OCI-LY7 (cell line): ENCODE results near the gene GPR15. TPM values are rescaled to one million over a fixed set of nuclear protein-coding genes. Genes with fewer than 3 reads are reported as not detected.

Source experiments
- BruUV-seq: library from RNA; stranded (reverse); fragments of 400-500 nt; replicated peaks from 2 replicates; lab custom pipeline; 2021; lab: Mats Ljungman, UMichigan
- CTCF ChIA-PET: fragments of 300-600 bp; sonication (Branson Sonifier 250); formaldehyde crosslinking; loops from one replicate; lab custom pipeline; 2022; ENCODE audit warnings: antibody characterized with exemption; ENCODE audit not compliant: unreplicated experiment; lab: Charles Lee
- POLR2A ChIA-PET: fragments of 300-600 bp; sonication (Branson Sonifier 250); formaldehyde crosslinking; loops from one replicate; lab custom pipeline; 2022; ENCODE audit warnings: antibody characterized with exemption; lab: Charles Lee
- DNase-seq: peaks from one replicate; pipeline ENCODE4 v3.0.0-alpha.2; 2015; ENCODE audit warnings: low spot score
- H2AFZ ChIP-seq: fragments of 200-600 bp; sonication (generic), shearing (Covaris generic); 2 replicates; pipeline ENCODE4 v1.6.1; 2014; ENCODE audit warnings: mild to moderate bottlenecking, antibody characterized with exemption, low read length, moderate library complexity
- H3K27ac ChIP-seq: fragments of 200-600 bp; sonication (generic); 2 replicates; pipeline ENCODE4 v1.5.1; 2014; ENCODE audit warnings: mixed run types, low read depth, mild to moderate bottlenecking, moderate library complexity, low read length, inconsistent platforms; ENCODE audit not compliant: poor library complexity, severe bottlenecking
- H3K36me3 ChIP-seq: fragments of 200-600 bp; sonication (generic); 2 replicates; pipeline ENCODE4 v1.6.1; 2014; ENCODE audit warnings: mild to moderate bottlenecking, antibody characterized with exemption, low read length, moderate library complexity, mixed read lengths; ENCODE audit not compliant: insufficient read depth
- H3K4me1 ChIP-seq: fragments of 200-600 bp; sonication (generic); 2 replicates; pipeline ENCODE4 v1.5.1; 2014; ENCODE audit warnings: mild to moderate bottlenecking, low read length; ENCODE audit not compliant: insufficient read depth, poor library complexity, severe bottlenecking
- H3K4me2 ChIP-seq: fragments of 200-600 bp; sonication (generic); 2 replicates; pipeline ENCODE4 v1.6.1; 2014; ENCODE audit warnings: mild to moderate bottlenecking, low read length
- H3K4me3 ChIP-seq: fragments of 200-600 bp; sonication (generic); 2 replicates; pipeline ENCODE4 v1.5.1; 2014; ENCODE audit warnings: mild to moderate bottlenecking, low read depth, low read length; ENCODE audit not compliant: poor library complexity, severe bottlenecking
- H3K79me2 ChIP-seq: fragments of 200-600 bp; sonication (generic); 2 replicates; pipeline ENCODE4 v1.6.1; 2016; ENCODE audit warnings: low read depth, mild to moderate bottlenecking, low read length, moderate library complexity, mixed read lengths; ENCODE audit not compliant: insufficient read depth
- H3K9me2 ChIP-seq: fragments of 200-600 bp; sonication (generic); 2 replicates; pipeline ENCODE4 v1.6.1; 2016; ENCODE audit warnings: mild to moderate bottlenecking, low read length, mixed read lengths; ENCODE audit not compliant: insufficient read depth
- H3K9me3 ChIP-seq: fragments of 200-600 bp; sonication (generic); 2 replicates; pipeline ENCODE4 v1.6.1; 2014; ENCODE audit warnings: mild to moderate bottlenecking, mixed run types, low read length, mixed read lengths
- H4K20me1 ChIP-seq: fragments of 200-600 bp; sonication (generic); 2 replicates; pipeline ENCODE4 v1.6.1; 2014; ENCODE audit warnings: mild to moderate bottlenecking, antibody characterized with exemption, low read length, moderate library complexity, mixed read lengths; ENCODE audit not compliant: insufficient read depth
- EZH2phosphoT487 ChIP-seq: fragments of 200-600 bp; sonication (generic); IDR thresholded peaks from 2 replicates; pipeline ENCODE4 v1.6.1; 2018; ENCODE audit warnings: low read depth, borderline replicate concordance, mild to moderate bottlenecking, mixed run types, antibody characterized with exemption, low read length, moderate library complexity, mixed read lengths
- intact Hi-C: fragments of 100-400 bp; cut with micrococcal nuclease; formaldehyde crosslinking; loops from one replicate; pipeline ENCODE4 v1.10.0; 2022; ENCODE audit not compliant: unreplicated experiment
- total RNA-seq, 2 experiments: library from RNA; depleted of rRNA in 1 of 2; stranded (reverse); fragments of >200 nt in 1 of 2; shearing (Covaris generic) in 1 of 2; gene quantifications; 2 replicates each; pipeline ENCODE4 v1.2.3, GENCODE V29; 2014 to 2022
- TF ChIP-seq, protein P1 (sequence below): fragments of 200-600 bp; sonication (generic); conservative IDR thresholded peaks from 2 replicates; pipeline ENCODE4 v1.5.1; 2014; ENCODE audit warnings: mild to moderate bottlenecking, antibody characterized with exemption, low read length, moderate library complexity, mixed read lengths

The GPR15 gene
- total RNA-seq, 2 experiments from 2014 or later = 29.8 to 32.0 TPM

DNA sequence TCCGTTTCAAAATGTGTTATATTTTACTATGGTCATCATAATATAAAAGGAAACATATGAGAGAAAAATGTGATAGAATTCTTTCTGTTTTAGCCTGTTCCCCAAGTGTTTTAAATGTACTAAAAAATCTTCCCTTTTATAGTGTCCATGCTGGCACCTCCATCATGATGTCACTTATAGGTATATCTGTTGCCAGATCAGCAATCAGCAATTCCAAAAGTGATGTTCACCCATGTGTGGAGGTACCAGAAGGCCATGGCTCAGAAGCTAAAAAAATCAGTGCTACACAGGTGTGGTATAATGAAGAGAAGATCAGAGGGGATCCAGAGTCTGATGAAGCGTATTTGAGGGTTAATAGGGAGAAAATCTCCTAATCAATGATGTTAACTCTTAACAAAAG is 1.1 kb upstream of the GPR15 start:
- DNase-seq = no peak
- Histone ChIP-seq H3K79me2 (peaks cover 41% of the 10 kb centered on the region), H4K20me1 (no peaks in the 10 kb centered on the region), H3K36me3 (no peaks in the 10 kb centered on the region), H3K9me3 (no peaks in the 10 kb centered on the region), H3K27ac (peak overlapping the region; percentile 77), H2AFZ (peak overlapping the region; percentile 80; the same call in 1 of the 2 replicates), H3K4me3 (peak overlapping the region; percentile 73), H3K9me2 (no peaks in the 10 kb centered on the region), H3K4me2 (peak overlapping the region; percentile 78), H3K4me1 (peaks cover 41% of the 10 kb centered on the region)
- intact Hi-C loops = no loop called here
- ChIA-PET POLR2A (interaction anchor here (0.5 to 1.4 kb wide), 10 partner anchors 8 to 132 kb away, joined by 3 to 7 read pairs (median 3); partner anchors contain the start of gene CPOX), CTCF (no interaction called here)
- no peak for TF ChIP-seq EZH2phosphoT487
- TF ChIP-seq, protein P1, sequence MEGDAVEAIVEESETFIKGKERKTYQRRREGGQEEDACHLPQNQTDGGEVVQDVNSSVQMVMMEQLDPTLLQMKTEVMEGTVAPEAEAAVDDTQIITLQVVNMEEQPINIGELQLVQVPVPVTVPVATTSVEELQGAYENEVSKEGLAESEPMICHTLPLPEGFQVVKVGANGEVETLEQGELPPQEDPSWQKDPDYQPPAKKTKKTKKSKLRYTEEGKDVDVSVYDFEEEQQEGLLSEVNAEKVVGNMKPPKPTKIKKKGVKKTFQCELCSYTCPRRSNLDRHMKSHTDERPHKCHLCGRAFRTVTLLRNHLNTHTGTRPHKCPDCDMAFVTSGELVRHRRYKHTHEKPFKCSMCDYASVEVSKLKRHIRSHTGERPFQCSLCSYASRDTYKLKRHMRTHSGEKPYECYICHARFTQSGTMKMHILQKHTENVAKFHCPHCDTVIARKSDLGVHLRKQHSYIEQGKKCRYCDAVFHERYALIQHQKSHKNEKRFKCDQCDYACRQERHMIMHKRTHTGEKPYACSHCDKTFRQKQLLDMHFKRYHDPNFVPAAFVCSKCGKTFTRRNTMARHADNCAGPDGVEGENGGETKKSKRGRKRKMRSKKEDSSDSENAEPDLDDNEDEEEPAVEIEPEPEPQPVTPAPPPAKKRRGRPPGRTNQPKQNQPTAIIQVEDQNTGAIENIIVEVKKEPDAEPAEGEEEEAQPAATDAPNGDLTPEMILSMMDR = no peak
- BruUV-seq = no TSS peak

DNA sequence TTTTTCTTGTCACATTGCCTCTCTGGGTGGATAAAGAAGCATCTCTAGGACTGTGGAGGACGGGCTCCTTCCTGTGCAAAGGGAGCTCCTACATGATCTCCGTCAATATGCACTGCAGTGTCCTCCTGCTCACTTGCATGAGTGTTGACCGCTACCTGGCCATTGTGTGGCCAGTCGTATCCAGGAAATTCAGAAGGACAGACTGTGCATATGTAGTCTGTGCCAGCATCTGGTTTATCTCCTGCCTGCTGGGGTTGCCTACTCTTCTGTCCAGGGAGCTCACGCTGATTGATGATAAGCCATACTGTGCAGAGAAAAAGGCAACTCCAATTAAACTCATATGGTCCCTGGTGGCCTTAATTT is 478 bp downstream of the GPR15 start:
- Histone ChIP-seq H3K27ac (peak overlapping the region; percentile 77), H3K4me3 (peak overlapping the region; percentile 73), H3K4me2 (peak overlapping the region; percentile 78), H3K9me2 (no peaks in the 10 kb centered on the region), H4K20me1 (no peaks in the 10 kb centered on the region), H3K36me3 (no peaks in the 10 kb centered on the region), H3K4me1 (peaks cover 50% of the 10 kb centered on the region), H3K9me3 (no peaks in the 10 kb centered on the region), H3K79me2 (peaks cover 57% of the 10 kb centered on the region), H2AFZ (peak overlapping the region; percentile 80)
- TF ChIP-seq EZH2phosphoT487 = no peak
- TF ChIP-seq, protein P1 = no peak
- peak; percentile 22 for DNase-seq
- intact Hi-C loops = no loop called here
- BruUV-seq = no TSS peak
- ChIA-PET POLR2A (interaction anchor here (0.6 to 8.0 kb wide), 9 partner anchors 9 to 1802 kb away, joined by 3 to 296 read pairs (median 6); partner anchors contain the start of gene CLDND1), CTCF (interaction anchor here (1.3 to 1.4 kb wide), 2 partner anchors 9 to 10 kb away, joined by 5 to 7 read pairs; partner anchors contain the start of gene CLDND1)
